ENCODE measurements around the gene RAD51B. TPM values are rescaled to one million over a fixed set of nuclear protein-coding genes. Genes with fewer than 3 reads are reported as not detected.
"Not testable (repeated sequence)": the region's sequence is repeated elsewhere in the genome, so short reads cannot be mapped to it uniquely, and the experiment has no call there.

RAD51B gene
- total RNA-seq, 1 donor from 2014 or later, result 38.6 TPM

GRCh38 chr14:68698773-68699172 lies 879.2 kb downstream of the RAD51B start:
- not testable (repeated sequence) for H3K9ac ChIP-seq (ENCODE audit: low read depth in 1 of 3, low read length in 3 of 3); H3K36me3 ChIP-seq (ENCODE audit: control insufficient read depth in 3 of 3, insufficient read depth in 3 of 3, low read length in 3 of 3); H3K4me3 ChIP-seq (ENCODE audit: low read length in 3 of 3); H3K27ac ChIP-seq (ENCODE audit: low read depth, low read length); H3K27me3 ChIP-seq (ENCODE audit: control insufficient read depth in 3 of 3, insufficient read depth in 3 of 3, low read length in 3 of 3); H3K9me3 ChIP-seq (ENCODE audit: control insufficient read depth in 3 of 3, low read length in 3 of 3)
- peaks cover 7 to 23% (median 21%) of the 10 kb centered on the region in 3 donors for H3K4me1 ChIP-seq (ENCODE audit: control insufficient read depth in 3 of 3, insufficient read depth in 3 of 3, low read length in 3 of 3)

GRCh38 chr14:68701001-68701741 lies 881.6 kb downstream of the RAD51B start:
- Histone ChIP-seq H3K4me1 (ENCODE audit: control insufficient read depth in 3 of 3, insufficient read depth in 3 of 3, low read length in 3 of 3) (peaks cover 11 to 17% (median 13%) of the 10 kb centered on the region in 3 donors), H3K27ac (ENCODE audit: low read depth, low read length) (no peak overlapping the region), H3K9ac (ENCODE audit: low read depth in 1 of 3, low read length in 3 of 3) (no peak overlapping the region), H3K4me3 (ENCODE audit: low read length in 3 of 3) (no peak overlapping the region), H3K9me3 (ENCODE audit: control insufficient read depth in 3 of 3, low read length in 3 of 3) (peaks cover 0 to 2% (median 0%) of the 10 kb centered on the region in 3 donors), H3K27me3 (ENCODE audit: control insufficient read depth in 3 of 3, insufficient read depth in 3 of 3, low read length in 3 of 3) (no peaks in the 10 kb centered on the region), H3K36me3 (ENCODE audit: control insufficient read depth in 3 of 3, insufficient read depth in 3 of 3, low read length in 3 of 3) (no peaks in the 10 kb centered on the region)

GRCh38 chr14:68702135-68702534 lies 882.6 kb downstream of the RAD51B start:
- no peaks in the 10 kb centered on the region for H3K36me3 ChIP-seq (ENCODE audit: control insufficient read depth in 3 of 3, insufficient read depth in 3 of 3, low read length in 3 of 3)
- H3K27me3 ChIP-seq (ENCODE audit: control insufficient read depth in 3 of 3, insufficient read depth in 3 of 3, low read length in 3 of 3), result no peaks in the 10 kb centered on the region
- H3K4me3 ChIP-seq (ENCODE audit: low read length in 3 of 3), result no peak overlapping the region
- H3K9me3 ChIP-seq (ENCODE audit: control insufficient read depth in 3 of 3, low read length in 3 of 3), result peaks cover 0 to 2% (median 0%) of the 10 kb centered on the region in 3 donors
- H3K9ac ChIP-seq (ENCODE audit: low read depth in 1 of 3, low read length in 3 of 3), result no peak overlapping the region
- H3K4me1 ChIP-seq (ENCODE audit: control insufficient read depth in 3 of 3, insufficient read depth in 3 of 3, low read length in 3 of 3), result peaks cover 14 to 25% (median 19%) of the 10 kb centered on the region in 3 donors
- H3K27ac ChIP-seq (ENCODE audit: low read depth, low read length), result no peak overlapping the region

GRCh38 chr14:68702578-68702977 lies 883.0 kb downstream of the RAD51B start:
- H3K27ac ChIP-seq (ENCODE audit: low read depth, low read length), result no peak overlapping the region
- H3K9ac ChIP-seq (ENCODE audit: low read depth in 1 of 3, low read length in 3 of 3), result no peak overlapping the region
- no peak overlapping the region for H3K4me3 ChIP-seq (ENCODE audit: low read length in 3 of 3)
- no peaks in the 10 kb centered on the region for H3K36me3 ChIP-seq (ENCODE audit: control insufficient read depth in 3 of 3, insufficient read depth in 3 of 3, low read length in 3 of 3)
- peaks cover 0 to 2% (median 0%) of the 10 kb centered on the region in 3 donors for H3K9me3 ChIP-seq (ENCODE audit: control insufficient read depth in 3 of 3, low read length in 3 of 3)
- peaks cover 14 to 25% (median 19%) of the 10 kb centered on the region in 3 donors for H3K4me1 ChIP-seq (ENCODE audit: control insufficient read depth in 3 of 3, insufficient read depth in 3 of 3, low read length in 3 of 3)
- H3K27me3 ChIP-seq (ENCODE audit: control insufficient read depth in 3 of 3, insufficient read depth in 3 of 3, low read length in 3 of 3), result no peaks in the 10 kb centered on the region

- no peaks in the 10 kb centered on the region for H3K27me3 ChIP-seq (ENCODE audit: control insufficient read depth in 3 of 3, insufficient read depth in 3 of 3, low read length in 3 of 3)
- H3K4me3 ChIP-seq (ENCODE audit: low read length in 3 of 3), result no peak overlapping the region
- peaks cover 14 to 25% (median 19%) of the 10 kb centered on the region in 3 donors for H3K4me1 ChIP-seq (ENCODE audit: control insufficient read depth in 3 of 3, insufficient read depth in 3 of 3, low read length in 3 of 3)
- peaks cover 0 to 2% (median 0%) of the 10 kb centered on the region in 3 donors for H3K9me3 ChIP-seq (ENCODE audit: control insufficient read depth in 3 of 3, low read length in 3 of 3)
- no peaks in the 10 kb centered on the region for H3K36me3 ChIP-seq (ENCODE audit: control insufficient read depth in 3 of 3, insufficient read depth in 3 of 3, low read length in 3 of 3)
- H3K9ac ChIP-seq (ENCODE audit: low read depth in 1 of 3, low read length in 3 of 3), result no peak overlapping the region
- no peak overlapping the region for H3K27ac ChIP-seq (ENCODE audit: low read depth, low read length)
Observed at GRCh38 chr14:68703093-68703492, 883.5 kb downstream of the RAD51B start.

- no peak overlapping the region for H3K27ac ChIP-seq (ENCODE audit: low read depth, low read length)
- peaks cover 14 to 25% (median 21%) of the 10 kb centered on the region in 3 donors for H3K4me1 ChIP-seq (ENCODE audit: control insufficient read depth in 3 of 3, insufficient read depth in 3 of 3, low read length in 3 of 3)
- H3K27me3 ChIP-seq (ENCODE audit: control insufficient read depth in 3 of 3, insufficient read depth in 3 of 3, low read length in 3 of 3), result no peaks in the 10 kb centered on the region
- no peaks in the 10 kb centered on the region for H3K36me3 ChIP-seq (ENCODE audit: control insufficient read depth in 3 of 3, insufficient read depth in 3 of 3, low read length in 3 of 3)
- H3K9me3 ChIP-seq (ENCODE audit: control insufficient read depth in 3 of 3, low read length in 3 of 3), result peaks cover 0 to 2% (median 0%) of the 10 kb centered on the region in 3 donors
- no peak overlapping the region for H3K4me3 ChIP-seq (ENCODE audit: low read length in 3 of 3)
- no peak overlapping the region for H3K9ac ChIP-seq (ENCODE audit: low read depth in 1 of 3, low read length in 3 of 3)
Observed at GRCh38 chr14:68704736-68705720, 885.4 kb downstream of the RAD51B start.

GRCh38 chr14:68705741-68706283 lies 886.2 kb downstream of the RAD51B start:
- Histone ChIP-seq H3K36me3 (ENCODE audit: control insufficient read depth in 3 of 3, insufficient read depth in 3 of 3, low read length in 3 of 3) (no peaks in the 10 kb centered on the region), H3K9ac (ENCODE audit: low read depth in 1 of 3, low read length in 3 of 3) (peak overlapping the region in 1 of 3 donors; percentile 15), H3K27me3 (ENCODE audit: control insufficient read depth in 3 of 3, insufficient read depth in 3 of 3, low read length in 3 of 3) (no peaks in the 10 kb centered on the region), H3K4me1 (ENCODE audit: control insufficient read depth in 3 of 3, insufficient read depth in 3 of 3, low read length in 3 of 3) (peaks cover 14 to 25% (median 21%) of the 10 kb centered on the region in 3 donors), H3K4me3 (ENCODE audit: low read length in 3 of 3) (no peak overlapping the region), H3K27ac (ENCODE audit: low read depth, low read length) (peak overlapping the region; percentile 40), H3K9me3 (ENCODE audit: control insufficient read depth in 3 of 3, low read length in 3 of 3) (peaks cover 0 to 2% (median 0%) of the 10 kb centered on the region in 3 donors)

GRCh38 chr14:68707482-68707881 lies 887.9 kb downstream of the RAD51B start:
- H3K4me1 ChIP-seq (ENCODE audit: control insufficient read depth in 3 of 3, insufficient read depth in 3 of 3, low read length in 3 of 3), result peaks cover 14 to 25% (median 21%) of the 10 kb centered on the region in 3 donors
- H3K27ac ChIP-seq (ENCODE audit: low read depth, low read length), result peak overlapping the region; percentile 45
- H3K9me3 ChIP-seq (ENCODE audit: control insufficient read depth in 3 of 3, low read length in 3 of 3), result no peaks in the 10 kb centered on the region
- no peak overlapping the region for H3K4me3 ChIP-seq (ENCODE audit: low read length in 3 of 3)
- H3K36me3 ChIP-seq (ENCODE audit: control insufficient read depth in 3 of 3, insufficient read depth in 3 of 3, low read length in 3 of 3), result no peaks in the 10 kb centered on the region
- H3K27me3 ChIP-seq (ENCODE audit: control insufficient read depth in 3 of 3, insufficient read depth in 3 of 3, low read length in 3 of 3), result no peaks in the 10 kb centered on the region
- H3K9ac ChIP-seq (ENCODE audit: low read depth in 1 of 3, low read length in 3 of 3), result no peak overlapping the region

GRCh38 chr14:68708343-68708742 lies 888.8 kb downstream of the RAD51B start:
- Histone ChIP-seq H3K9ac (ENCODE audit: low read depth in 1 of 3, low read length in 3 of 3) (no peak overlapping the region), H3K4me3 (ENCODE audit: low read length in 3 of 3) (no peak overlapping the region), H3K36me3 (ENCODE audit: control insufficient read depth in 3 of 3, insufficient read depth in 3 of 3, low read length in 3 of 3) (no peaks in the 10 kb centered on the region), H3K27me3 (ENCODE audit: control insufficient read depth in 3 of 3, insufficient read depth in 3 of 3, low read length in 3 of 3) (no peaks in the 10 kb centered on the region), H3K4me1 (ENCODE audit: control insufficient read depth in 3 of 3, insufficient read depth in 3 of 3, low read length in 3 of 3) (peaks cover 14 to 25% (median 18%) of the 10 kb centered on the region in 3 donors), H3K9me3 (ENCODE audit: control insufficient read depth in 3 of 3, low read length in 3 of 3) (no peaks in the 10 kb centered on the region), H3K27ac (ENCODE audit: low read depth, low read length) (peak overlapping the region; percentile 45)
